Measurements from ENCODE around the gene DMXL2. TPM values are rescaled to one million over a fixed set of nuclear protein-coding genes. Genes with fewer than 3 reads are reported as not detected.

The DMXL2 gene
- total and polyA plus RNA-seq, 9 of the 15 experiments (the other 6 are each of a cell fraction or from before 2014, with no cell fraction given) = 9.3 to 57.7 (median 30.7) TPM

DNA sequence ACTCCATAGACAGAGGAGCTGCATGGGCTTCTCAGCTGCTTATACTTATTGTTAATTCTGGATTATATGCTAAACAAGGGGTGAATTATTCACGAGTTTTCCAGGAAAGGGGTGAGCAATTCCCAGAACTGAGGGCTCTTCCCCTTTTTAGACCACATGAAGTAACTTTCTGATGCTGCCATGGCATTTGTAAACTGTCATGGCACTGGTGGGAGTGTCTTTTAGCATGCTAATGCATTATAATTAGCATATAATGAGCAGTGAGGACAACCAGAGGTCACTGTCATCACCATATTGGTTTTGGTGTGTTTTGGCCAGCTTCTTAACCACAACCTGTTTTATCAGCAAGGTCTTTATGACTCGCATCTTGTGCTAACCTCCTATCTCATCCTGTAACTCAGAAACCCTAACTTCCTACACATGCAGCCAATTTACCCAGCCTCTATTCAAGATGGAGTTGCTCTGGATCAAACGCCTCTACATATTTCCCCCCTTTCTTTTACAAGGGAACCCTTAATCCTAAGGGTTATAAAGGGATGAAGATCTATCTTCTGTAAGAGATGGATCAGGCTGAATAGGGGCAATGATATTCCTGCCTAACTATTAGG is 12.1 kb upstream of the DMXL2 start (continued):
- TF ChIP-seq ZNF398 (CRISPR knock-in tag; IDR thresholded peaks at IDR 0.05) = no peak
- peak; percentile 89 for TF ChIP-seq ZBTB34 (CRISPR knock-in tag; IDR thresholded peaks at IDR 0.05)
- TF ChIP-seq, protein P1, sequence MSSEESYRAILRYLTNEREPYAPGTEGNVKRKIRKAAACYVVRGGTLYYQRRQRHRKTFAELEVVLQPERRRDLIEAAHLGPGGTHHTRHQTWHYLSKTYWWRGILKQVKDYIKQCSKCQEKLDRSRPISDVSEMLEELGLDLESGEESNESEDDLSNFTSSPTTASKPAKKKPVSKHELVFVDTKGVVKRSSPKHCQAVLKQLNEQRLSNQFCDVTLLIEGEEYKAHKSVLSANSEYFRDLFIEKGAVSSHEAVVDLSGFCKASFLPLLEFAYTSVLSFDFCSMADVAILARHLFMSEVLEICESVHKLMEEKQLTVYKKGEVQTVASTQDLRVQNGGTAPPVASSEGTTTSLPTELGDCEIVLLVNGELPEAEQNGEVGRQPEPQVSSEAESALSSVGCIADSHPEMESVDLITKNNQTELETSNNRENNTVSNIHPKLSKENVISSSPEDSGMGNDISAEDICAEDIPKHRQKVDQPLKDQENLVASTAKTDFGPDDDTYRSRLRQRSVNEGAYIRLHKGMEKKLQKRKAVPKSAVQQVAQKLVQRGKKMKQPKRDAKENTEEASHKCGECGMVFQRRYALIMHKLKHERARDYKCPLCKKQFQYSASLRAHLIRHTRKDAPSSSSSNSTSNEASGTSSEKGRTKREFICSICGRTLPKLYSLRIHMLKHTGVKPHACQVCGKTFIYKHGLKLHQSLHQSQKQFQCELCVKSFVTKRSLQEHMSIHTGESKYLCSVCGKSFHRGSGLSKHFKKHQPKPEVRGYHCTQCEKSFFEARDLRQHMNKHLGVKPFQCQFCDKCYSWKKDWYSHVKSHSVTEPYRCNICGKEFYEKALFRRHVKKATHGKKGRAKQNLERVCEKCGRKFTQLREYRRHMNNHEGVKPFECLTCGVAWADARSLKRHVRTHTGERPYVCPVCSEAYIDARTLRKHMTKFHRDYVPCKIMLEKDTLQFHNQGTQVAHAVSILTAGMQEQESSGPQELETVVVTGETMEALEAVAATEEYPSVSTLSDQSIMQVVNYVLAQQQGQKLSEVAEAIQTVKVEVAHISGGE (CRISPR knock-in tag; IDR thresholded peaks at IDR 0.05) = peak in 1 of 3 experiments; percentile 71; a peak in 2 of 6 replicates
- peak; percentile 30; the same call in 1 of the 2 replicates for TF ChIP-seq CEBPB (tag; IDR thresholded peaks at IDR 0.05)
- no peak for TF ChIP-seq XRCC3 (IDR thresholded peaks at IDR 0.05)
- TF ChIP-seq RBM14 (IDR thresholded peaks at IDR 0.05; ENCODE audit: borderline replicate concordance, insufficient read depth, low read depth, low read length) = no peak
- TF ChIP-seq ZNF57 (CRISPR knock-in tag; IDR thresholded peaks at IDR 0.05) = no peak; the same call in 1 of the 2 replicates
- TF ChIP-seq NFATC3 (IDR thresholded peaks at IDR 0.05) = no peak
- TF ChIP-seq HEY1 (CRISPR knock-in tag; IDR thresholded peaks at IDR 0.05; ENCODE audit: borderline replicate concordance) = no peak
- TF ChIP-seq SRF (CRISPR knock-in tag; IDR thresholded peaks at IDR 0.05) = 0 out of 4 replicates have a peak, but pooled peaks of 1 of the 2 experiments have one; percentile 10
- no peak for TF ChIP-seq ARID3B (CRISPR knock-in tag; IDR thresholded peaks at IDR 0.05; ENCODE audit: borderline replicate concordance)
- TF ChIP-seq CBFA2T3 (IDR thresholded peaks at IDR 0.05) = peak; percentile 56
- TF ChIP-seq RBFOX2 (IDR thresholded peaks at IDR 0.05; ENCODE audit: low read depth, low read length) = no peak
- TF ChIP-seq ZNF408 (CRISPR knock-in tag; IDR thresholded peaks at IDR 0.05; ENCODE audit: low read depth) = no peak
- TF ChIP-seq ZSCAN32 (CRISPR knock-in tag; IDR thresholded peaks at IDR 0.05) = no peak
